Stimulated activated CD4-positive, alpha-beta T cell treated with anti-CD3 and anti-CD28 coated beads, Interleukin-2, amount 100 ng/mL, for 24 hours (primary cell): ENCODE measurements around the gene PCBP3.

Source experiments
- DNase-seq, 2 donors: peaks; one replicate each; pipeline ENCODE4 v3.0.0-alpha.2; 2020

The PCBP3 gene

DNA sequence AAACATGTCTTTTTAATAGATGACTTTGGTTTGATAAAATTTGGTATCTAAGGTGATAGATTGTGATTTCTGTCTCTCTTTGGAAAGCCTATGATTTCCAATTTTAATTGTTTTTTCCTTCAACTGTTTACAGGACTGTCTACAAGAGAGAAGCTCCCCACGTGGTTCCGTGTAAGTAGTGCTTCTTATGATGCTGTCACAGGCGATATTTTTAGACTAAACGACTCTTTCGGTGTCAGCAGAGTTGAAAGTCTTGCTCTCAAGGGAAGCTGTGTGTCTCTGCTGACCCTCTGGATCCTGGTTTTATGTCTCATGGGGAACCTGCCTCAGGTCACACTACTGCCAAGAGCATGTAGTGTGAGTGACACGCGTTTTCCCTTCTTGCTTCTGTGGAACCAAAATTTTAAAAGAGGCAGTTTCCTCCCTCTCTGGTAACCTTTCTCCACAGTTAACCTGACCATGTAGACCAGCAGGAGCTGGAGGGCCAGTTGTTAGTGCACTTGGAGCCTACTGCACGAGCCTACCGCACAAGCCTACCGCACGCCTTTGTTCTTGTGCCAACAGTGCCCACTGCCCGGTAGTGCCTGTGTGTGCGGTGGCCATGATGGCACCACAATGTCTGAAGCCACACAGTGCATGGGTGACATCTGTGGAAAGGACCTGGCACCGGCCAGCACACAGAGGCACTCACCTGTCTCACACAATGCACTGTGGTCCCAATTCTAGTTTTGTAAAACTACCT lies 91.9 kb downstream of the PCBP3 start:
- no peak for DNase-seq

DNA sequence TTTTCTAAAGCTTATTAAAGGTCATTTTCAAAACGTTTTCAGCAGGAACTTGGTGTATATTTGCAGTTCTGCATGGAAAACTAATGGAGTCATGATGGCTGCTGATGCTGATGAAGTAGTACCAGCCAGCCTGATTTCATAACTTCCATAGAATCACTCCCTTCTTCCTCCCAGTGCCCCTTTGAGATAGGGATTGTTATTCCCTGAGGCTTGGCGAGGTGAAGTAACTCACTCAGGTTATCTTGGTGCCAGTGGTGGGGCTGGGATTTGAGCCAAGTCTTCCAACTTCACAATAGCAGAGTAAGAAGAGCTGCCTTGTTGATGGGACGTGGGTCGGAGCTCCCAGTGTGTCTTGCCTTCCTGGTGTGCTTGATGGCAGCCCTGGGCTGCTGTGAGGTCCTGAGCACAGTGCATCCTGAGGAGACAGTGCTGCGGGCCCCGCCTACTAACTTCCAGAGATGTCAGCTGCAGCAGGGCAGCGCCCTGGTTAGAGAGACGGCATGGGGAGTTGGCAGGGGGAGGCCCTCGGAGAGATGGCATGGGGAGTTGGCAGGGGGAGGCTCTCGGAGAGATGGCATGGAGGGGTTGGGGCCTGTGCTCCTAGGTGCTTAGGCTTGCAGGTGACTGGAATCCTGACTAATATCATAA lies 92.6 kb downstream of the PCBP3 start:
- DNase-seq = no peak

DNA sequence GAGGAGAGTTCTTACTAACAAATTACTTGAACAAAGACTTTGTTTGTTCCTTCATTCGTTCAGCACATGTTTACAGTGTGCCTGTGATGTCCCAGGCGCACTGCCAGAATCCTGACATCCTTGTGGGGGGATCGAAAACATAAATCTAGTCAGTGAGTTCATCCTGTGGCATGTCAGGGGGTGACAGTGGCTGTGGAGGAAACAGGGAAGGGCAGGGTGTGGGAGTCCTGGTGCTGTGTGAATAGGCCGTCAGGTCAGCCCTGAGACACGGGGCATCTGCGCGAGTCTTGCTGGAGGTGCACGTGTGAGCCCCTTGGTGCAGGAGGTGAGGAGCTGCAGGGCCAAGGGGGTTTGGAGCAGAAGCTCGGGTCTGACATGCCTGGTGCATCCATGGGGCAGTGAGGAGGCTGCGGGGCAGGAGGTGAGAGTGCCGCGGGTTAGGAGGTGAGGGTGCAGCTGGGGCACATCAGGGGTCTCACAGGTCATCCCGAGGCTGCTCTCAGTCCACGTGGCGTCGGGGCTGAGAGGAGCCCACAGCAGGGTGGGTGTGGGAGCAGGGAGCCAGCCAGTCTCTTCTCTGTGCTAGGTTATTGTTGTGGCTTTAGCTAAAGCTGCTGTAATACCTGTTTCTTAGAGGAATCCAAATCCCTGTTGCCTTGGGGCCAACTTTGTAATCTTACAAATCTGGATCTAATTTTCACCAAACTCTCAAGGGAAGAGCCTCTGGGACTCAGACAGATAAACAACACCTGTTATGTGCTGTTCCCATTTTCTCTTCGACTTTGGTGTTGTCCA lies 93.4 kb downstream of the PCBP3 start:
- DNase-seq = no peak

DNA sequence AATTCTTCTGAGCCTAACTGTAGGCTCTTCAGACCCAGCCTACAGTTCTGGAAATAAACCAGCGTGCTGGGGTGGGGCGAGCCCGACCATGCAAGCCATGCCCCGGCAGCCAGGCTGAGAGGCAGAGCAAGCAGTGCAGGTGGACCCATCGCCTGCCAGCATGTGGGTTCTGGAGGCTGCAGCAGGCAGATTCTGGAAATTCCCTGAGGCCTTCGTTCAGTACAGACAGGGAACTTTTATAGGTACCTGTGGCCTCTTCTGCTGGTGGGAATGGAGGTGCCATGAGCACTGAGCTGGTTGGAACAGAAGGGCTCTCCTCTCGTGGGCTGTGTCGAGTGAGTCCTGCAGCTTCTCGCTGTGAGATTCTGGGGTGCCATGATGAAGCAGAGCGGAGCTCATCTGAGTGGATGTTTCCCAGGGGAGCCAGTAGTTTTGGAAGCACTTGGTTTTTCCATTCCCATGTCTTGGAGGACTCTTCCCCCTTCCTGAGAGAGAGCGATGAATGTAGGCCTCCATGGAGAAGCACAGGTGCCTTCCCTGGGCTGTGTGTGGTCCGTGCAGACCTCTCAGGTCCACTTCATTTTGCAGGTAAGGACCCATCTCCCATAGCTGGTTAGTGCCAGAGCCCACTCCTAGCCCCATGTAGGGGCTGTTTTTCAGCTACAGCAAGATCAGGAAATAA lies 94.1 kb downstream of the PCBP3 start:
- DNase-seq = no peak

DNA sequence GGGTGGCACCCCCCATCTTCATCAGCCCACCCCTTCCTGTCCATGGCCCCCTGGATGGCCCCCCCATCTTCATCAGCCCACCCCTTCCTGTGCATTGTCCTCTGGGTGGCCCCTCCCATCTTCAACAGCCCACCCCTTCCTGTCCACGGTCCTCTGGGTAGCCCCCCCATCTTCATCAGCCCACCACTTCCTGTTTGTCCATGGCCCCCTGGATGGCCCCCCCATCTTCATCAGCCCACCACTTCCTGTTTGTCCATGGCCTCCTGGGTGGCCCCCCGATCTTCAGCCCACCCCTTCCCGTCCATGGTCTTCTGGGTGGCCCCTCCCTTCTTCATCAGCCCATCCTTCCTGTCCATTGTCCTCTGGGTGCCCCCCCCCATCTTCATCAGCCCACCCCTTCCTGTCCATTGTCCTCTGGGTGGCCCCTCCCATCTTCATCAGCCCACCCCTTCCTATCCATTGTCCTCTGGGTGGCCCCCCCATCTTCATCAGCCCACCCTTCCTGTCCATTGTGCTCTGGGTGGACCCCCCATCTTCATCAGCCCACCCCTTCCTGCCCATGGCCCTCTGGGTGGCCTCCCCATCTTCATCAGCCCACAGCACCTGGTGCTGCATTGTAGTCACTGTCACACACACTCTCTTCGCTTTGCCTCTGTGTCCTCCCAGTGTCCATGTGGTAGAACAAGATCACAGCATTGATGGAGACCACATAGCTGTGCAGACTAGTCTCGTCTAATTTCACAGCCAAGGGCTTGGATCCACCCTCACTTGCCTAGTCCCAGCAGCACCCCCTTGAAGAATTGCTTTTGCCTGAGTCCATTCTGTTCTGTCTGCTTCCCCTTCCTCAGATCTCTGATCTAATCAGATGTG lies 95.9 kb downstream of the PCBP3 start:
- DNase-seq = no peak

DNA sequence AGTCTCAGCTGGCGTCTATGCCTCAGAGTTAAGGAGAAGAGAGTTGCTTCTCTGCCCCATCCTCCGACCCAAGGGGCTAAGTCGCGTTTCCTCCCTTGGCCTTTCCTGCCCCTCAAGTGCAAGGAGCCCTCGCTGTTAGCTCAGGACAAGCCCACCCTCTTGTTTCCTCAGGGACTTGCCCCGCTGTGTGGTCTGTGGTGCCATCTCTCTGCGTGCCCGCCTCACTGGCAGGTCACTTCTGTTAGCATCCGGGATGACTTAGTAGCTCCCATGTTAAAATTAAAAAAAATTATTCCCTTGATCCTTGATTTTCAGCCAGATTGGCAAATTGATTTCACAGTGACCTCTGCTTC lies 96.5 kb downstream of the PCBP3 start:
- no peak for DNase-seq

DNA sequence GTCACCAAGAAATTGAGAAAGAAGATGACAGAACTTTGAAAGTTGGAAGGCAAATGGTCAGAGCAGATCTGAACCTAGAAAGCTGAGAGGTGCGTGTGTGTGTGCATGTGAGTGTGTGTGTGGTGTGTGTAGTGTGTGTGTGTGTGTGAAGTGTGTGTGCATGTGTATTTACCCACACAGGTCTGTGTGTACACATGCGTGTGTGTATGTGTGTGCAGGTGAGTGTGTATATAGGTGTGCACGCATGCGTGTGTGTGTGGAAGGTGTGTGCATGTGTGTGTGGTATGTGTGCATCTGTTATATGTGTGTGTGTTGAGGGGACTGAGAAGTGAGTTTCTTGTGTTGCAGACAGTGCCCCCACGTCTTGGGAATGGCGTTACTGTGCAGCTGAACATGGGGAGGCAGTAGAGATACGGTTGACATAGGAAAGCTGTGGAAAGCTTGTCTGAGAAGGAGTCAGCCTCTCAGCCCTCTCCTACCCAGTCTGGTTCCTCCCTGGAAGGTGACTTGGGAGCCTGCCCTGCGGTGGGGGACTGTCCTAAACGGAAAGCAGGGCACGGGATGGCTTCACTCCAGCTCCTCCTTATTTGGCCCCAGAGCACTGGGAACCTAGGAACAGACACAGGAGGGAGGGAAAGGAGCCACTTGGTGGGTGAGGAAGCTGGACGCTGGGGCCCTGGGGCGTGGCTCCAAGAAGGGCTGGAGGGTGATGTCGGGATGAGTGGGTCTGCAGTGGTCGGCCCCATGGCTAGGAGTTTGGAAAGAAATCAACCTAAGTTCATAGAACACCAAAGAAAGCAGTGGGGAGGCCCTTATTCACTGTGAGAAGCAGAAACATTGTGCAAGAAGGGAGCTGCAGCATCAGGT lies 97.2 kb downstream of the PCBP3 start:
- no peak for DNase-seq

DNA sequence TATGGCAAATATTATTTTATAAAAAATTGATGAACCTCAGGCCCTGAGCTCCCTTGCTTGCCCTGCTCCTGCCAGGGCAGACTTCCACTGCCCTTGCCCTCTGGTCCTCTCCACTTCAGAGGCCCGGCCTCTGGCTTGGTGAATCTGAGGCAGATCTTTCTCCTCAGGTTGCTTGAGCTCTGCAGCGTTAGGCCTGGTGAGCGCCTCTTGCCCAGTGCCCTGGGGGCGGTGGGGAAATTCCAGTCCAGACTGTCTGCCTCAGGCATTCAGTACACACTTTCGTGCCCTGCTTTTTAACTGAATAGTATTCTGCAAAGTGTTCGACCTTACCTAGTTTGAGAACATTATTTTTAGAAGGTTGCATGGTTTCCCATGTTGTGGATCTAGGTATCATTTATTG lies 98.2 kb downstream of the PCBP3 start:
- peak in 1 of 2 donors; percentile 10 for DNase-seq

DNA sequence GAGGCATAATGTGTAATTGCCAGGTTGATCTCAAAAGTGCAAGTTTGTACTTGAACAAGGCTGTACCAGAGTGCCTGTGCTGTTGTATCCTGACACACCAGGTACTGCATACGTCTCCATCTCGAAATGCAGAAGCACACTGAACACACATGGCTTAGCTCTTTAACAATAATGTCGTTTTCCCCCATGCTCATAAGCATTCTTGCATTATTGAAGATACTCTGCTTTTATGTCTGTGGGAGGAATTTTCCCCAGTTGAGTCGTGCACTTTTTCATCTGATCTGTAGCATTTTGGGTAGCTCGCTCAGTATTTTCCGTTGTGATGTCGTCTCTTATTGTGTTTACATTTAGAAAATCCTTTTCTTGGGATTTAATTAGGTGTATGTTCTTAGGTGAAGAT lies 98.7 kb downstream of the PCBP3 start:
- no peak for DNase-seq

DNA sequence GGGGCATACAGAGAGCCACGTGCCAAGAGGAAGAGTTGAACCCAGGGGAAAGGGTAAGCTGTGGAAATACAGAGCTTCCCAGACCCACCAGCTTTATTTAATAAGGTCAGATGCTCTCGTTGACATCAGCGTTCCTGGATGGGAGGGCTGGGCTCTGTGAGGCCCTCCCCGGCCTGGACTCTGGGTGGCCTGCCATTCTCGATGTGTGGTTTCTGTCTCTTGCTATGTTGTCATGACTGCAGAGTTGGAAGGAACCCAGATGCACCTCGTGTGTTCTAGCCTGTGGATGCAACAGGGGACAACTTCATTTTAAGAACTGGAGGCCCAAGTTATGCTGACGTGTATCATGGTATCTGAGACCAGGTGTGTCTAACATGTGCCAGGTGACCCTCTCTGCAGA lies 101.7 kb downstream of the PCBP3 start:
- no peak for DNase-seq

DNA sequence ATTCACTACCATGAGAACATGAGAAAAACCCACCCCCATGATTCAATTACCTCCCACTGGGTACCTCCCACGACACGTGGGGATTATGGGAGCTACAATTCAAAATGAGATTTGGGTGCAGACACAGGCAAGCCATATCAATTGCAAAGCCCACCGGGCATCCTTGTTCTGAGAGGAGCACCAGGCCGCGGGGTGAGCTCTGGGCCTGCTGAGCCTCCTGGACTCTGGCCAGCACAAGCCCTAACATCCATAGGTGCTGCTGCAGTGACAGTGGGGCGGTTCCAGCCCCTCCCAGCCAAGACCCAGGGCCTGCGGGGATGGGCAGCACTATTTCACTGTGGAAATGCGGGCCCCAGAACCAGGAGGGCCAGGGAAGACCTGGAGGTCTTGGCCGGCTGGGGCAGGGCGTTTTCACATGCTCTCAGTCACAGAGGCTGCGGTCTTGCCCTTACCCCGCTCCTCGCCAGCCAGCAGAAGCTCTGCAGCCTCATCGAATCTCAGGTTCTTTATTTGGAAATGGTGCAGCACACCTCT lies 103.8 kb downstream of the PCBP3 start:
- no peak for DNase-seq

DNA sequence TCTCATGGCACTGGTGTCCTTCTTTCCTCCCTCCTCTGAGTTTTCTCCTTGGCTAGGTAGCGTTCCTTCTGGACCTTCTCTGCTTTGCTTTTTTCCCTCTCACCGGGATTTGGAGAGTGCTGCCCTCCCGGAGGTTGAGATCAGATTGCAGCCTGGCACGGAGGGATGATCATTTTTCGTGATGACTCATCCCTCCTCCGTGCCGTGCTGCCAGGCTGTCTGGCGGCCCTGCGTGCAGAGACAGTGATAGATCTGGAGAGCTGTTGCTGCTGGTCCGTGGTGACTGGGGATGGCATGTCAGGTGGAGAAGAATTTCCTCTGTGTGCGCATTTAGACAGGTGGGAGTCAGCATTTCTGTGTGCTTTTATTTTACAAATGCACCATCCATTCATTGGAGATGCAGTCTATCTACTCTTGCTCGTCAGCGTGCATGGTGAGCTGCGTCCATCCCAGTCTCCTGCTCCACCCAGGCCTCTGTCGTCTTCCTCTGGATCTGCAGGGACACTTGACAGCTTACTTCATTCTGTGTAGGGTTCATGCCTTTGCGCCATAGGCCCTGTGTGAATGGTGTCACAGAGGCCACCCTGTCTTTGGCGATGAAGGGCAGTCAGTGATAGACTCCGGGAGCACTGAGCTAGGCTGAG lies 104.4 kb downstream of the PCBP3 start:
- no peak for DNase-seq

DNA sequence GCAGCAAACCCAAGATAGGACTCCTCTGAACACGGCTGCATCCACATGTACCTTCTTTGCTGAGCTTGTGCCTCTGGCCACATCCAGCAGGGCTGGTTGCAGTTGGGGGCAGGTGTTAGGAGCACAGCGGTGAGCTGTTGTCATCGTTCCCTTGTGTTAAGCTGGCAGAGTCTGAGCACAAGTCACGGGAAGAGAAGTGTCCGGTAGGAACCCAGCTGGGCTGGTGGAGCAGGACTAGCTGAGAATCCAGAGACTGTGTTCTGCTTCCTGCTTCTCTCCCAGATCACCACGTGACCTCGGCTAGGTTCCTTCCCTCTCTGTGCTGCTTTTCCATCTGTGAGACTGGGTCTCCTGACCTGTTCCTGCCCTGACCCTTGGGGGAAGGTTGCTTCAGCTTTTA lies 105.1 kb downstream of the PCBP3 start:
- DNase-seq = no peak

DNA sequence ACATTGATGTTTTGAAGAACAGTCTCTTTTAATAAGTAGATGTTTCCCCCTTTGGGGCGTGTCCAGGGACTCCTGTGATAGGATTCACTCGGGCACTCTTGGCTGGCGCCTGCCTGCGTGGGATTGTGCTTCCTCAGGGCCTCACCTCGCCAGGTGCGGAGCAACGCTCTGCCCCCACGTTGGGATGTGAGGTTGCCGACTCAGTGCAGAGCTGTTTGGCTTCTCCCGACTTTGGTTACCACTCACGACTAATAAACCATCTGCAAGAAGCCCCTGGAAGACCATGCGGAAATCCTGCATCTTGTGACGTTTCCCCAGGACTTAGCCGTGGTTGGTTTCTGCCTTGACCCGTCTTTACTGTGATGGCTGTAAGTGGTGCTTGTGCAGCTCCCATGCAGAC lies 106.4 kb downstream of the PCBP3 start:
- no peak for DNase-seq

DNA sequence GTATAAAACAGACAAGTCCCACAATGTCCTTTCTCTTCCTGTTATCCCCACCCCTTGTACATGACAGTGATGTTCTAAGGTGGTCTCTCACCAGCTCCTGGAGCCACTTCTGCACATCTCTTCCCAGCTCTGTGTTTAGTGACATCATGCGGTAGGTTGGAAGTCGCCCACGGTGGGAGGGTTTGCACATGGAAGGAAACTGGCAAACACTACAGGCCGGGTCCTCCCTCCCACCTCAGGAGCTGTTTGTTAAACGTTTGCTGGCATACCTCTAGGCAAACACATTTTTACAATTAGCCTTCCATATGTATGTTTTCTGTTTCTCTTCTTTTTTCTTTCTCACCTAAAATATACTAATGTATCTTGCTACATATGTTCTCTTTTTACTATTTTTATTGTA lies 107.4 kb downstream of the PCBP3 start:
- DNase-seq = no peak

DNA sequence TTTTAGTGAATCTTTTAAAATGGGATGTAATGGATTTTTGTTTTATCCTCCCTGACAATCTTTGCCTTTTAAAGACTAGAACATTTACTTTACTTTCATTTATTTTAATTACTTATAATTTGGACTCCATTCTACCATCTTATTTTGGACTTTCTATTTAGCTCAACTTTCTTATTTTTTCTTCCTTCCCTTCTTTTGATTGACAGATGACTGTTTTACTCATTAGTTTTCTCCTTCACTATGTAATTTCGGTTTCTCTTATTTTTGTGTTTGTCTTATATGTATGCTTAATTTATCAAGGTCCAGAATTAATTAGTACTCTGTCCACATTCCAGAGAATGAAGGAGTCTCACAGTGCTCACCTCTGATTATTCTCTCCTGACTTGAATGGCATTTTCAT lies 109.9 kb downstream of the PCBP3 start:
- no peak for DNase-seq

DNA sequence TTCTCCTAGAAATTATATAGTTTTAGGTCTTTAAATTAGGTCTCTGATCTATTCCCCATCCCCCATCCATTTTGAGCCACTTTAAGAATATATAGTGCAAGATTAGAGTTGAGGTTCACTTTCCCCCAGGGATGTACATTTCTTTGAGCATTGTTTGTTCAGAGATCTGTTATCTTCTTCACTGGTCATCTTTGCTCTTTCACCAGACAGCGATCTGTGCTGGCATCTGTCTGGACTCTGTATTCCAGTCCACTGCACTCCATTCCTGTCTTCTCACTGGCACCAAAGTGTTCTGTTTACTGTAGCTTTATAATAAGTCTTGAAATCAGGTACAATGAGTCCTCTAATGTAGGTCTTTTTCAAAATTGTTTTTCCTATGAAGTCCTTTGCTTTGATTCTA lies 112.5 kb downstream of the PCBP3 start:
- no peak for DNase-seq

DNA sequence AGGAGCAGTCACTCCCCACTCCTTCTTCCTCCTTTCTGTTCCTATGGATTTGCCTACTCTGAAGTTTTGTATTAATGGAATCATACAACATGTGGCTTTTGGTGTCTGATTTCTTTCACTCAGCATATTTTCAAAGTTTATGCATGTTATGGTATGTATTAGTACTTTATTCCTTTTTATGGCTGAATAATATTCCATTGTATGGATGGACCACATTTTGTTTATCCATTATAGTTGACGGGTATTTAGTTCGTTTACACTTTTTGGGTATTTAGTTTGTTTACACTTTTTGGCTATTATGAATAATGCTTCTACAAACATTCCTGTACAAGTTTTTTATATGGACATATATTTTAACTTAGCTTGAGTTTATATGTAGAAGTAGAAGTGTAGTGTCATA lies 113.1 kb downstream of the PCBP3 start:
- DNase-seq = no peak

DNA sequence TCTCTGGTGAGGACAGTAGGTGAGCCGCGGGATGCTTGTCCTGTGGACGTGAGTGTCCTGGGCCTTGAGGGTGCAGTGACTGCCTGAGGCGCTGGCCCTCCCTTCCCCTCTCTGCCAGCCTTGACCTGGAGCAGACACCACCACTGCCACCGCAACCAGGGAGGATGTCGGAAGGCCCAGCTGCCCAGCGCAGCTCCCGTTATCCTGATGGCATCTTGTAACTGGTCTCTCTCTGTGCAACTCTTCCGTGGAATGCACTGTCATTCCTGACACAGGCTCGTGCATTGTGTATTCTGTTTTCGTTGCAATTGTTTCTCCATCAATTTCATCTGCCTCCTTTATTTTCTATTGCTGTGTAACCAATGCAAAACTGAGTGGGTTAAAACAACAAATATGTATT lies 118.2 kb downstream of the PCBP3 start:
- no peak for DNase-seq

DNA sequence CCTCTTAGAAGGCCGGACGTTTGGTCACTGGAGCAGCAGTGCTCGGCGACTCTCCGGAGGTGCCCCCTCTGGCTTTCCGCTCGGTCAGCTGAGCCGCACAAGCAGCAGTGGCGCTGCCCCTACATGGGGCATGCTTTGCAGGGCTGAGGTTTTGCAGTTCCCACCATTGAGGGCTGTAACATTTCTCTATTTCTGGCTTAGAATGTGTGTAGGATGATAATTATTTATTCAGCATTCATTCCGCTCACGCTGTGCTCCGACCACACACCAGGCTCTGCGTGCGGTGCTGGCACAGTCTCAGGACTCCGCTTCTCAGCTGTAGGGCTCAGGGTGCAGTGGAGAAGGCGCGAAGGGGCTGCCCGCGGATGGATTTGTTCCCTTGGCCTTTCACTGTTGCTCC lies 119.5 kb downstream of the PCBP3 start:
- DNase-seq = no peak

DNA sequence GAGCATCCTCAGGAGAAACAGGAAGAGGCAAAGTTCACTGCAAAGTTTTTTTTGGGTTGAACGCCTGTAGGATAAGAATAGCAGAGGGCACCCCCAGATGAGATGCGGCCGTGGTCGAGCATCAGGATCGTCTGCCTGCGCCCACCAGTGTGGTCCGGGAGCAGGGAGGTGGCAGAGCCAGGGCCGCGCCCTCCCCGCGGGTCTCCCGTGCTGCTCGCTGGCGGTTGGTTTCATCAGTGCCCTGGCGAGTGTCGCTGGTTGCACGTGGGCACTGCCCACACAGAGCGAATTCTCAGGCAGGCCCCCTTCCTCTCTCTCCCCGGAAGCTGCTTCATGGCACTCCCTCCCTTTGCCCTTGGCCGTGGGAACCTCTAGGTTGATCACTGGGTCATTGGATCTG lies 120.0 kb downstream of the PCBP3 start:
- DNase-seq = no peak
